ENCODE data around the gene SH3PXD2A. TPM values are rescaled to one million over a fixed set of nuclear protein-coding genes. Genes with fewer than 3 reads are reported as not detected.
A peak's percentile ranks its signal among the peaks of the same experiment; 100 is the strongest.

Gene SH3PXD2A
- total RNA-seq, 1 experiment from 2014 or later = 4.5 TPM

- H3K4me1 Mint-ChIP-seq = peaks cover 2 to 19% of the 10 kb centered on the region in 2 experiments
- Histone ChIP-seq H3K18ac (ENCODE audit: insufficient read length, low read depth, low read length) (no peak overlapping the region), H3K9me3 (ENCODE audit: control insufficient read depth, low read depth, low read length) (no peaks in the 10 kb centered on the region), H4K8ac (replicated peaks; ENCODE audit: insufficient read length, low read depth, low read length) (no peak overlapping the region), H2BK20ac (ENCODE audit: low read depth, low read length, poor library complexity, severe bottlenecking) (no peak overlapping the region), H3K14ac (ENCODE audit: insufficient read depth, low read length) (no peak overlapping the region; the same call in 1 of the 2 replicates), H2BK120ac (ENCODE audit: low read depth, low read length, poor library complexity, severe bottlenecking) (no peak overlapping the region), H2BK15ac (ENCODE audit: low read depth, low read length) (no peak overlapping the region), H3K9ac (ENCODE audit: extremely low read depth, insufficient read length, low read length) (no peak overlapping the region), H3K79me2 (ENCODE audit: insufficient read depth, low read length) (no peaks in the 10 kb centered on the region), H3K4me1 (ENCODE audit: insufficient read depth, low read length) (no peaks in the 10 kb centered on the region), H3K79me1 (ENCODE audit: insufficient read depth, low read depth, low read length, poor library complexity, severe bottlenecking) (no peaks in the 10 kb centered on the region), H3K4me2 (ENCODE audit: insufficient read depth, insufficient read length, low read length) (no peak overlapping the region), H2AK5ac (ENCODE audit: insufficient read length, low read length) (no peak overlapping the region), H3K23ac (ENCODE audit: insufficient read length, low read depth, low read length) (no peak overlapping the region), H4K91ac (ENCODE audit: insufficient read length, low read depth, low read length) (no peak overlapping the region), H4K5ac (ENCODE audit: insufficient read length, low read depth, low read length) (no peak overlapping the region), H2AFZ (ENCODE audit: low read length) (no peak overlapping the region), H3K4ac (ENCODE audit: low read depth, low read length) (no peak overlapping the region), H4K20me1 (ENCODE audit: control insufficient read depth, insufficient read depth, insufficient read length) (no peaks in the 10 kb centered on the region), H3K56ac (ENCODE audit: insufficient read length, low read depth, low read length) (no peak overlapping the region), H3T11ph (ENCODE audit: low read length) (no peak overlapping the region), H2BK5ac (ENCODE audit: insufficient read length, low read length) (no peak overlapping the region), H2BK12ac (ENCODE audit: insufficient read length, low read depth, low read length) (no peak overlapping the region), H3K27ac (ENCODE audit: insufficient read length, low read depth, low read length) (no peak overlapping the region), H3K27me3 (ENCODE audit: insufficient read depth, low read length) (no peaks in the 10 kb centered on the region), H3K23me2 (ENCODE audit: insufficient read length, low read depth, low read length, poor library complexity, severe bottlenecking) (no peaks in the 10 kb centered on the region)
- peak; percentile 3 for DNase-seq
- WGBS (ENCODE audit: extremely low coverage, insufficient read length, low lambda C conversion rate) = no CpG with 5 or more reads among the region's 3 CpGs
- H3K27ac Mint-ChIP-seq = peak overlapping the region in 1 of 3 experiments; percentile 17; a peak in 1 of 7 replicates
- peaks cover 23% of the 10 kb centered on the region for H3K27me3 Mint-ChIP-seq (ENCODE audit: low read depth)
- H3K4me3 Mint-ChIP-seq = no peak overlapping the region
- TF ChIP-seq CTCF (conservative IDR thresholded peaks at IDR 0.05) = no peak
- no peaks in the 10 kb centered on the region for H3K36me3 Mint-ChIP-seq (ENCODE audit: insufficient read depth in 1 of 3, low read depth in 3 of 3)
- no peaks in the 10 kb centered on the region; a peak in 1 of 5 replicates for H3K9me3 Mint-ChIP-seq
These were observed 306.1 kb downstream of the SH3PXD2A start for GRCh38 chr10:103549349-103549685.

Measured in H9 (cell line).